Naive thymus-derived CD4-positive, alpha-beta T cell (primary cell): ENCODE data around the gene PXN. TPM values are rescaled to one million over a fixed set of nuclear protein-coding genes. Genes with fewer than 3 reads are reported as not detected.

ENCODE experiments used
- ATAC-seq: fragments of 150-1000 bp; cut with Tn5 transposase; 2 replicates; pipeline ENCODE4 v1.10.0; 2021; ENCODE audit warnings: mild to moderate bottlenecking, moderate library complexity
- CTCF ChIA-PET: fragments of 350-600 bp; sonication (Branson Sonifier 250); formaldehyde crosslinking; loops from one replicate; lab custom pipeline; 2021; ENCODE audit warnings: antibody characterized with exemption; lab: Charles Lee
- POLR2A ChIA-PET: fragments of 350-600 bp; sonication (Branson Sonifier 250); formaldehyde crosslinking; loops from one replicate; lab custom pipeline; 2021; ENCODE audit warnings: antibody characterized with exemption, inconsistent platforms; lab: Charles Lee
- DNase-seq, 9 donors: peaks; one replicate each; pipeline versions ENCODE4 v3.0.0 to v3.0.0-alpha.2; 2020 to 2022; ENCODE audit warnings: mixed read lengths in 1 of 9
- H3K27ac ChIP-seq: one replicate; pipeline ENCODE4 v1.7.0; 2013; ENCODE audit warnings: mild to moderate bottlenecking, low read depth, low read length, moderate library complexity
- H3K27me3 ChIP-seq, 2 donors: one replicate each; pipeline ENCODE4 v1.7.0; 2013; ENCODE audit warnings: low read length in 2 of 2, mild to moderate bottlenecking in 2 of 2, moderate library complexity in 2 of 2; ENCODE audit not compliant: control insufficient read depth in 2 of 2, insufficient read depth in 2 of 2
- H3K36me3 ChIP-seq, 3 experiments: 1 replicate in 2 of 3; 2 replicates in 1 of 3; pipeline ENCODE4 v1.7.0; 2013; ENCODE audit warnings: low read length in 3 of 3, mild to moderate bottlenecking in 3 of 3, moderate library complexity in 1 of 3; ENCODE audit not compliant: insufficient read depth in 3 of 3, control insufficient read depth in 2 of 3
- H3K4me1 ChIP-seq, 2 donors: one replicate each; pipeline ENCODE4 v1.7.0; 2013; ENCODE audit warnings: low read length in 2 of 2, mild to moderate bottlenecking in 2 of 2, moderate library complexity in 1 of 2; ENCODE audit not compliant: control insufficient read depth in 2 of 2, insufficient read depth in 2 of 2
- H3K4me3 ChIP-seq: 2 replicates; pipeline ENCODE4 v1.7.0; 2013; ENCODE audit warnings: mild to moderate bottlenecking, low read length
- H3K9me3 ChIP-seq, 3 experiments: 1 replicate in 2 of 3; 2 replicates in 1 of 3; pipeline ENCODE4 v1.7.0; 2013; ENCODE audit warnings: low read length in 3 of 3; ENCODE audit not compliant: control insufficient read depth in 2 of 3
- H3K27ac Mint-ChIP-seq, 9 donors: one replicate each; pipeline ENCODE4 v1.8.0; 2020 to 2022; ENCODE audit warnings: mixed read lengths in 9 of 9, mild to moderate bottlenecking in 8 of 9, moderate library complexity in 5 of 9, inconsistent platforms in 2 of 9
- H3K27me3 Mint-ChIP-seq, 5 donors: one replicate each; pipeline ENCODE4 v1.8.0; 2021 to 2022; ENCODE audit warnings: mixed read lengths in 5 of 5, mild to moderate bottlenecking in 1 of 5
- H3K36me3 Mint-ChIP-seq, 5 donors: one replicate each; pipeline ENCODE4 v1.8.0; 2020 to 2022; ENCODE audit warnings: mixed read lengths in 5 of 5, mild to moderate bottlenecking in 3 of 5, inconsistent platforms in 1 of 5
- H3K4me1 Mint-ChIP-seq, 7 donors: one replicate each; pipeline ENCODE4 v1.8.0; 2020 to 2022; ENCODE audit warnings: mixed read lengths in 7 of 7, mild to moderate bottlenecking in 3 of 7, inconsistent platforms in 1 of 7
- H3K4me3 Mint-ChIP-seq, 10 donors: one replicate each; pipeline ENCODE4 v1.8.0; 2020 to 2022; ENCODE audit warnings: mild to moderate bottlenecking in 10 of 10, mixed read lengths in 10 of 10, moderate library complexity in 6 of 10, inconsistent platforms in 2 of 10
- H3K9me3 Mint-ChIP-seq, 11 donors: one replicate each; pipeline ENCODE4 v1.8.0; 2020 to 2022; ENCODE audit warnings: mixed read lengths in 11 of 11, mild to moderate bottlenecking in 4 of 11, inconsistent platforms in 1 of 11, moderate library complexity in 1 of 11
- intact Hi-C, 2 donors: fragments of 100-400 bp; cut with micrococcal nuclease; formaldehyde crosslinking; loops; one replicate each; pipeline ENCODE4 v1.15.1; 2023
- polyA plus RNA-seq, 2 donors: library from polyadenylated mRNA; unstranded; fragments of 300-500 nt; fragmentation: Illumina TruSeq; gene quantifications; one replicate each; pipeline ENCODE4 v1.2.3, GENCODE V29; 2021
- total RNA-seq, 6 experiments: library from RNA in 5 of 6; stranded (reverse) in 5 of 6; gene quantifications; 1 replicate in 5 of 6; 2 replicates in 1 of 6; pipeline ENCODE4 v1.2.3 and lab custom pipeline; 2021 to 2026

Gene PXN
- total and polyA plus RNA-seq, 7 experiments from 2014 or later: 84.3 to 202 (median 114) TPM

DNA sequence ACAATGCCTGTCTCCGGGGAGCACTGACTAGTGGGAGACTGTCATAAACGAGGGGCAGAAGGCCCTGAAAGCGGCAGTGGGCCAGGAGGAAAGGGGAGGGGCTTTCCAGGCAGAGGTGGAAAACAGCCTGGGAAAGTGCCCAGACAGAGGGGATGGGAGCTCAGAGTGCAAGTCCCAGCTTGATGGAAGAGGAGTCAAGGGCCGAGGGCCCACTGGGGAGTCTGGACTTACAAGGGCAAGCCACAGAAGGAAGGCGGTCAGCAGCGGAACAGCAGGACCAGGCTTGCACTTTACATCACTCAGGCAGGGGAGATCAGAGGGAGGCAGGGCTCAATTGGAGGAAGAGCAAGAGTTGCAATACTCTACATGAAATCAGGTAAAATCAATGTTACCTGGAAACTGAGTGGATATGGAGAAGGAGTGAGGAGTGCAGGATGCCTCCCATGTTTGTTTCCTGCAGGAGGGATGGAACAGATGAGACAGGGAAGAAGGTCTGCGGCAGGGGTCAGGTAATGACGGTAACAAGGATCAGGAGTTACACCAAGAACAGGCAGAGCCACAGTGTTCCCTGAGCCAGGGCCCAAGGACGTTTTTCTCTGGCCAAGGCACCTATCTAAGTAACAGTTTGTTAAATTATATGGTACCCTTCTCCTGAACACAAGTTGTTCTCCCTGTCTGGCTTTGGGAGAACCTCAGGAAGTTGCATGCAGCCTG lies 23.8 kb downstream of the PXN start:
- peaks cover 44 to 84% (median 70%) of the 10 kb centered on the region in 7 donors for H3K4me1 Mint-ChIP-seq
- peak overlapping the region in 9 of 10 donors; percentile 20 to 64 (median 42) for H3K4me3 Mint-ChIP-seq
- peaks cover 0 to 18% (median 5%) of the 10 kb centered on the region in 5 donors for H3K36me3 Mint-ChIP-seq
- H3K36me3 ChIP-seq: peaks cover 0 to 11% (median 0%) of the 10 kb centered on the region in 3 experiments
- no peaks in the 10 kb centered on the region for H3K27me3 Mint-ChIP-seq
- no peak overlapping the region for H3K4me3 ChIP-seq
- H3K27me3 ChIP-seq: no peaks in the 10 kb centered on the region
- intact Hi-C loops: no loop called here
- POLR2A ChIA-PET: interaction anchor here (2.6 to 7.5 kb wide), 3 partner anchors 12 to 51 kb away, joined by 11 to 103 read pairs (median 24); partner anchors contain the start of genes PXN, RNU4-1 and RNU4-2
- H3K4me1 ChIP-seq: peaks cover 45 to 60% of the 10 kb centered on the region in 2 donors
- H3K27ac ChIP-seq: no peak overlapping the region
- H3K27ac Mint-ChIP-seq: peak overlapping the region in 8 of 9 donors; percentile 36 to 88 (median 69)
- H3K9me3 Mint-ChIP-seq: peaks cover 0 to 2% (median 0%) of the 10 kb centered on the region in 11 donors
- DNase-seq (no peak), ATAC-seq (no peak)
- CTCF ChIA-PET: interaction anchor here (1.3 to 3.3 kb wide), 4 partner anchors 11 to 24 kb away, joined by 3 to 31 read pairs (median 8); partner anchors contain the start of gene PXN
- no peaks in the 10 kb centered on the region for H3K9me3 ChIP-seq

DNA sequence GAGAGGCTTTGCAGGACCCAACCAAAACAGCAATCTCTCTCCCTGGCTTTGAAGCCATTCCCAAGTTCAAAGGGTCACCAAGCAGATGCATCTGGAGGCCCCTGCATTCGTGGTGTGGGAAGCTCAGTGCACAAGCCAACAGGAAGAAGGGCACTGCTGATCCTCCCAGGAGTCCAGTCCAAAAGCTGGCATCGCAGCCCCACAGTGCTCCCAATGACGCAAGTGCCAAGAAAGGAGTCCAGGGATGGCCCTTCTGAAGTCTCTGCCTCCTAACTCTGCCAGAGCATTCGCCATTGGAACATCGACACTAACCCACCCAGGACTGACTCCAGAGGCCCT lies 25.1 kb downstream of the PXN start:
- H3K27ac ChIP-seq: no peak overlapping the region
- peak overlapping the region in 8 of 9 donors; percentile 18 to 88 (median 72) for H3K27ac Mint-ChIP-seq
- H3K27me3 ChIP-seq: no peaks in the 10 kb centered on the region
- DNase-seq: no peak
- H3K4me1 Mint-ChIP-seq: peaks cover 54 to 90% (median 75%) of the 10 kb centered on the region in 7 donors
- H3K4me3 ChIP-seq: no peak overlapping the region
- H3K9me3 ChIP-seq: no peaks in the 10 kb centered on the region
- H3K36me3 ChIP-seq: peaks cover 0 to 11% (median 0%) of the 10 kb centered on the region in 3 experiments
- H3K4me1 ChIP-seq: peaks cover 54 to 70% of the 10 kb centered on the region in 2 donors
- ChIA-PET CTCF (interaction anchor here (2.5 to 6.8 kb wide), 4 partner anchors 11 to 25 kb away, joined by 13 to 65 read pairs (median 25); partner anchors contain the start of gene PXN), POLR2A (interaction anchor here (1.1 to 7.5 kb wide), 10 partner anchors 9 to 222 kb away, joined by 3 to 103 read pairs (median 4); partner anchors contain the start of genes PXN, RNU4-1, RNU4-2 and RPLP0)
- H3K36me3 Mint-ChIP-seq: peaks cover 0 to 18% (median 5%) of the 10 kb centered on the region in 5 donors
- ATAC-seq: no peak
- intact Hi-C loops: no loop called here
- peak overlapping the region in 6 of 10 donors; percentile 10 to 50 (median 38) for H3K4me3 Mint-ChIP-seq
- no peaks in the 10 kb centered on the region for H3K27me3 Mint-ChIP-seq
- H3K9me3 Mint-ChIP-seq: peaks cover 0 to 2% (median 0%) of the 10 kb centered on the region in 11 donors

DNA sequence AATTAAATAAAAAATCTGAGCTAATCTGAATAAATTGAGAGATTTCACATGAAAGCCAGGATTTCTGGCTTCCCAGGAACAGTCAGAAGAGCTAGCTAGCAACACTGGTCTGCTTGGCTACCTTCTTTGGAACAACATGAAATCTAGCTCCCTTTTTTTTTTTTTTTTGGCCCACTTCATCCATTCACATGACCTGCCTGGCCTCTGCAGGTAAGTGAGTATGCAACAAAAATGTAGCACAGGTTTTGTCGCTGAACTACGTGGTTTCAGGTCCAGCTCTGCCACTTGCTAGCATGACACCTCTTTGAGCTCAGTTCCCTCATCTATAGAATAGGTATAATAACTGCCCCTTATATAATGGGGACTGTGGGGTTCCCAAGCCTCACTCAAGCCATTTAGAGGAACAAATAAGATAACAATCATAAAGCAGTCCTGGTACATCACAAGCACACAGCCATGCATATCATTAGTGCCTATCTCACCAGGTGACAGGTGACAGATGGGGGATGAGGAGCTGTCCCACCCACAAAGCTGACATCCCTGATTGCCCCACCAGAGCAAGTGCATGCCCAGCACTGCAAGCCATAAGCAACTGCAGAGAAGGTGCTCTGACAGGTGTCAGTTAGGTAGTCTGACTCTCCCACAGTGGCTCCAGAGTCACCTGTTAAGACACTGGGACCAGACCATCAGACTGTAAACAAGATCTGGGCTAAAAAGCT lies 25.6 kb downstream of the PXN start:
- Histone ChIP-seq H3K36me3 (peaks cover 0 to 11% (median 0%) of the 10 kb centered on the region in 3 experiments), H3K27me3 (no peaks in the 10 kb centered on the region), H3K4me1 (peaks cover 59 to 72% of the 10 kb centered on the region in 2 donors), H3K27ac (no peak overlapping the region), H3K4me3 (no peak overlapping the region), H3K9me3 (no peaks in the 10 kb centered on the region)
- Mint-ChIP-seq H3K9me3 (no peaks in the 10 kb centered on the region), H3K27ac (peak overlapping the region; percentile 23 to 88 (median 73)), H3K36me3 (peaks cover 0 to 14% (median 5%) of the 10 kb centered on the region in 5 donors), H3K4me3 (peak overlapping the region in 4 of 10 donors; percentile 38 to 50 (median 44)), H3K27me3 (no peaks in the 10 kb centered on the region), H3K4me1 (peaks cover 50 to 90% (median 75%) of the 10 kb centered on the region in 7 donors)
- DNase-seq (no peak), ATAC-seq (no peak)
- ChIA-PET POLR2A (interaction anchor here (0.6 to 7.5 kb wide), 16 partner anchors 8 to 341 kb away, joined by 3 to 103 read pairs (median 3); partner anchors contain the start of genes PXN, RNU4-1, RNU4-2 and RPLP0), CTCF (interaction anchor here (2.5 to 6.8 kb wide), 4 partner anchors 10 to 26 kb away, joined by 13 to 65 read pairs (median 25); partner anchors contain the start of gene PXN)
- intact Hi-C loops: no loop called here

DNA sequence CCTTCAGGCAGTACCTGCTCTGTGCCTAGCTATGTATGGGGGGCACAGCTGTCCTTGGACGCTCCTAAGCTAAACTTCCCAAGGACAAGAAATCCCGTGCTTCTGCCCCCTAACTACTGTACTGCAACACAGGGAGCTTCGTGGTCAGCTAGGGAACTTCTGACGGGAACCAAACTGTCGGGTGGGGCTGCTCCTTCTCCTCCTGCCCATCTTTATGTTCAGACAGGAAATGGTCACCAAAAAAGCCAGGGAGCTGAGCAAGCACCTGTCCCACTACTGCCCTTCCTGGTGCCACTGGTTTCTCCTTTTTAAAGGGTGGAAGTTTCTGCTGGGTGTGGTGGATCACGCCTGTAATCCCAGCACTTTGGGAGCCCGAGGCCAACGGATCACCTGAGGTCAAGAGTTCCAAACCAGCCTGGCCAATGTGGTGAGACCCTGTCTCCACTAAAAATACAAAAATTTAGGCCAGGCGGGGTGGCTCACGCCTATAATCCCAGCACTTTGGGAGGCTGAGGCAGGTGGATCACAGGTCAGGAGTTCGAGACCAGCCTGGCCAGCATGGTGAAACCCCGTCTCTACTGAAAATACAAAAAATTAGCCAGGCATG lies 26.6 kb downstream of the PXN start:
- H3K36me3 Mint-ChIP-seq: peaks cover 0 to 11% (median 5%) of the 10 kb centered on the region in 5 donors
- DNase-seq (no peak), ATAC-seq (no peak)
- H3K4me3 ChIP-seq: no peak overlapping the region
- peak overlapping the region; percentile 5 to 94 (median 38) for H3K27ac Mint-ChIP-seq
- ChIA-PET POLR2A (interaction anchor here (0.6 to 7.5 kb wide), 13 partner anchors 10 to 122 kb away, joined by 3 to 103 read pairs (median 8); partner anchors contain the start of genes PXN, RNU4-2 and RPLP0), CTCF (interaction anchor here (2.5 to 6.8 kb wide), 5 partner anchors 9 to 27 kb away, joined by 13 to 65 read pairs (median 26); partner anchors contain the start of gene PXN)
- H3K36me3 ChIP-seq: peaks cover 0 to 11% (median 0%) of the 10 kb centered on the region in 3 experiments
- H3K4me1 Mint-ChIP-seq: peaks cover 55 to 94% (median 80%) of the 10 kb centered on the region in 7 donors
- peak overlapping the region in 4 of 10 donors; percentile 23 to 72 (median 48) for H3K4me3 Mint-ChIP-seq
- peaks cover 59 to 72% of the 10 kb centered on the region in 2 donors for H3K4me1 ChIP-seq
- no peaks in the 10 kb centered on the region for H3K27me3 ChIP-seq
- no peaks in the 10 kb centered on the region for H3K27me3 Mint-ChIP-seq
- no peak overlapping the region for H3K27ac ChIP-seq
- H3K9me3 ChIP-seq: no peaks in the 10 kb centered on the region
- intact Hi-C loops: no loop called here
- H3K9me3 Mint-ChIP-seq: no peaks in the 10 kb centered on the region

DNA sequence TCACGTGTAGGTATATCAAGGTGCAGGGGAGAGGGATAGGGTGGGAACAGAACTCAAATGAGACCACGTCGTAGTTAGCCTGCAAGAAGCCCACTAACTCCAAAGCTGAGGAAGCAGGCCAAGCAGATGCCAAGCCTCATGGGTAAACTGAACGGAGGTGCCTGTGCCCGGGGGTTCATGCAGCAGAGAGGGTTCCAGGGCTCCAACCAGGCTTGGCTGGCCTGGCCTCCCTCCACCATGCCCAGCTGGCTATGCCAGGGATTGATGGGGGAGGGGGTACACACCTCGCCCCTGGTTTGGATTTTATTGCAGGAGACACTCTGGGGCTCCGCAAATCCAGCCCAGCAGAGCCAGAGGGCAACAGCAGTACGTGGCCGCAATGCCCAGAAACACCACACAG lies 27.3 kb downstream of the PXN start:
- H3K9me3 Mint-ChIP-seq: no peaks in the 10 kb centered on the region
- POLR2A ChIA-PET: interaction anchor here (0.9 to 7.5 kb wide), 7 partner anchors 10 to 65 kb away, joined by 3 to 103 read pairs (median 10); partner anchors contain the start of genes PXN and RNU4-2

More for the DNA sequence above, 27.3 kb downstream of the PXN start:
- Histone ChIP-seq H3K4me1 (peaks cover 59 to 72% of the 10 kb centered on the region in 2 donors), H3K27ac (peak overlapping the region; percentile 43), H3K9me3 (no peaks in the 10 kb centered on the region), H3K36me3 (peaks cover 0 to 11% (median 0%) of the 10 kb centered on the region in 3 experiments), H3K27me3 (no peaks in the 10 kb centered on the region), H3K4me3 (no peak overlapping the region)
- intact Hi-C loops: no loop called here
- CTCF ChIA-PET: interaction anchor here (1.2 to 6.8 kb wide), 5 partner anchors 11 to 28 kb away, joined by 9 to 65 read pairs (median 19); partner anchors contain the start of gene PXN
- ATAC-seq (no peak), DNase-seq (no peak)
- H3K4me1 Mint-ChIP-seq: peaks cover 61 to 94% (median 81%) of the 10 kb centered on the region in 7 donors
- no peaks in the 10 kb centered on the region for H3K27me3 Mint-ChIP-seq
- peak overlapping the region in 7 of 10 donors; percentile 33 to 72 (median 50) for H3K4me3 Mint-ChIP-seq
- peaks cover 0 to 11% (median 5%) of the 10 kb centered on the region in 5 donors for H3K36me3 Mint-ChIP-seq
- H3K27ac Mint-ChIP-seq: peak overlapping the region in 8 of 9 donors; percentile 38 to 94 (median 74)
